Measurements from ENCODE around the gene TTC19. TPM values are rescaled to one million over a fixed set of nuclear protein-coding genes. Genes with fewer than 3 reads are reported as not detected.

Gene TTC19
- total RNA-seq, 2 experiments from 2014 or later, result 21.0 to 22.6 TPM

DNA sequence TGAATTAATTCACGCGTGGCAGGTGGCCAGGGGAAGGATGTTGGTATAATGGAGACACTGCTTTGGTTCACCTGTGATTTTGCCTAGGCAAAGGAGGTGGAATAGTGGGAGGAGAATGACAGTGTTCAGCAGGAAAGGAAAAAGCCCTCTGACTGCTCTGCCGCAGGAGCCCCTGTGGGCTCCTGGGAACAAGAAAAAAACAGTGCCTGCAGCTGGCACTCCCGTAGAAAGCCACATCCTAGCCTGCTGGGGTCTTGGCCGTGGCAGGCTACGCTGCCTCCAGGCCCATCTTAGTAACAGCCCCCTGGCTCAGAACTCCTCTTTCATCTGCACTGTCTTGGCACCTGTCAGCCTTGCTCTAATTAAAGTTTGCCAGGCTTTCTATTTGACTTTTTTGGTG, 34.1 kb upstream of the TTC19 start:
- ChIA-PET POLR2A (no interaction called here), CTCF (no interaction called here)
- Mint-ChIP-seq H3K36me3 (no peaks in the 10 kb centered on the region), H3K4me3 (no peak overlapping the region), H3K27me3 (peaks cover 32% of the 10 kb centered on the region), H3K4me1 (ENCODE audit: low read depth) (no peaks in the 10 kb centered on the region), H3K27ac (no peak overlapping the region), H3K9me3 (no peaks in the 10 kb centered on the region)
- no peak for DNase-seq
- intact Hi-C loops (cut with micrococcal nuclease), result no loop called here

DNA sequence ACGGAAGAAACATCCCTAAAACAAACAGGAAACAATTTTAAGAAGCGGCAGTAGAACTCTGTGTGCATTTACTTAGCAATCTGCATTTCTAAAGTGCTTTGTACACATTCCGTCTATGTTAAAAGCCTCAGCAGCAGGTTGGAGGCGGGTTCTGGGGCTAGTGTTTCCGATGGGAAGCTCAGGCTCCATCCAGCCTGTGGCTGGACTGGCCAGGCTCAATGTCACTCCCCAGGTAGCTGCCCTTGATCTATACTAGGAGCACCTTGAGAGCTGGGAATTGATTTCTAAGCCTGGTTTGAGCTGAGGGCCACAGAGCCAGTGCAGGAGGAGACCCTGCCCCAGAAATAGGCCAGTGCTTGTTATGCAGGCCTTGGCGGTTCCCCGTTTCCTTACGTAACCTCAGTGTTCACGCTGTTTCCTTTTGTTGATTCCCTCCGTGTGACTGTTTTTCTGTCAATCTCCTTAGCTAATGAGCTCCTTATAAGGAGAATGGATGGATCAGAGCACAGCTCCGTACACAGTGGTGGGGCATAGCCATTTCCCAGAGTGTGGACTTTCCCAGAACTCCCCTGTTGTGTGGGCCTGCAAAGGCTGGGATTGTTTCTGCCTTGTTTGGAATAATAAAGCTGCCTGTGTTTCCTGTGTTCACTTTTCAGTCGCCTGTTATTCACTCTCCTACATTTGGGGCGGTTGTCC, 33.3 kb upstream of the TTC19 start:
- CTCF ChIA-PET, result no interaction called here
- H3K27me3 Mint-ChIP-seq, result peaks cover 32% of the 10 kb centered on the region

DNA sequence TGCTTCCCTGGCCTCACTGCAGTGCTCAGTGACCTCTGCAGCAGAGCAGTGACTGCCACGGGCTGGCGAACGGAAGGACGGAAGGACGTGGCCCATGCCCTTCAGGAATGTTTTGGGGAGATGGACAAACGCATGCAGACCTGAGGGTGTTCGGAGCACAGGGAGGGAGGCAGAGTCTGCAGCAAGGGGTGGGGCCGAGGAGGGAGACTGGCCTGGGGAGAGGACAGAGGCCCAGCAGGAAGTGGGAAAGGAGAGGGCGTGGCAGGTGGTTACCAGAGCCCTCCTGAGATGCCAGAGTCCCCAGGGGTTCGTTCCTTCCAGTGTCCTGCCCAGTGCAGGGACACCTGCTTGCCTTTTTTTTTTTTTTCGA, 32.8 kb upstream of the TTC19 start:
- intact Hi-C loops (cut with micrococcal nuclease), result no loop called here
- CTCF ChIA-PET, result no interaction called here
- DNase-seq, result no peak
- H3K4me3 Mint-ChIP-seq, result no peak overlapping the region
- POLR2A ChIA-PET, result no interaction called here
- peaks cover 27% of the 10 kb centered on the region for H3K27me3 Mint-ChIP-seq
- H3K9me3 Mint-ChIP-seq, result no peaks in the 10 kb centered on the region
- H3K36me3 Mint-ChIP-seq, result no peaks in the 10 kb centered on the region
- no peaks in the 10 kb centered on the region for H3K4me1 Mint-ChIP-seq (ENCODE audit: low read depth)
- no peak overlapping the region for H3K27ac Mint-ChIP-seq

More for the DNA sequence above, 33.3 kb upstream of the TTC19 start:
- no peaks in the 10 kb centered on the region for H3K9me3 Mint-ChIP-seq
- POLR2A ChIA-PET, result no interaction called here
- intact Hi-C loops (cut with micrococcal nuclease), result no loop called here
- H3K36me3 Mint-ChIP-seq, result no peaks in the 10 kb centered on the region
- no peaks in the 10 kb centered on the region for H3K4me1 Mint-ChIP-seq (ENCODE audit: low read depth)
- H3K4me3 Mint-ChIP-seq, result no peak overlapping the region
- DNase-seq, result no peak
- H3K27ac Mint-ChIP-seq, result no peak overlapping the region

DNA sequence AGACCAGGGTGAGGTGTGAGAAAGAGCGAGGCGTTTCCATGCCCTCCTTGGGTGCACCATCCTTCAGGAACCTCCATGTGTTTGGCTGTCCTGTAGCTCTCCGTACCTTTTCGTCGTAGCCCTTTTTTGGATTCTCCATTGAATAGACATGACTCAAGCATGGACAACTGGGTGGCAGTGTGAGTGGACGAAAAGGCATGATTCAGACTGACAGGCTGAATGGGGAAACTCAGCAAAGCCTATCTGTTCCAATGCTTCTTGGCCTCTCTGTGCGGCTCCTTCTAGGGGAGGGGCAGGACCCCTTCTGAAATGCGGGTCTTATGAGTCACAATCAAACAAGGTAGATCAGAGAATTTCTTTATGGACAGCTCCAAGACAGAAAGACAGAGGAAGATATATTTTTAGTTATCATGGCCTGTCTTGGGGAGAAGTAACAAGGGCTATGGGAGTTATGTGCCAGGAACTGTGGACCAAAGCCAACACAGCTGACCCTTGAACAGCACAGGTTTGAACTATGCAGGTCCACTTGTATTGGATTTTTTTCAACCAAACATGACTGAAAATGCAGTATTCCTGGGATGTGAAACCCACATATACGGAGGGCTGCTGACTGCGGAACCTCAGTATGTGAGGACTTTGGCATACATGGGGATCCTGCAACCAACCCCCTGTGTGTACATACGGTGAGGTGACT, 31.8 kb upstream of the TTC19 start:
- Mint-ChIP-seq H3K36me3 (no peaks in the 10 kb centered on the region), H3K4me3 (no peak overlapping the region), H3K9me3 (no peaks in the 10 kb centered on the region), H3K27me3 (peaks cover 27% of the 10 kb centered on the region), H3K4me1 (ENCODE audit: low read depth) (no peaks in the 10 kb centered on the region), H3K27ac (no peak overlapping the region)
- intact Hi-C loops (cut with micrococcal nuclease), result no loop called here
- POLR2A ChIA-PET, result no interaction called here
- no peak for DNase-seq
- CTCF ChIA-PET, result no interaction called here

DNA sequence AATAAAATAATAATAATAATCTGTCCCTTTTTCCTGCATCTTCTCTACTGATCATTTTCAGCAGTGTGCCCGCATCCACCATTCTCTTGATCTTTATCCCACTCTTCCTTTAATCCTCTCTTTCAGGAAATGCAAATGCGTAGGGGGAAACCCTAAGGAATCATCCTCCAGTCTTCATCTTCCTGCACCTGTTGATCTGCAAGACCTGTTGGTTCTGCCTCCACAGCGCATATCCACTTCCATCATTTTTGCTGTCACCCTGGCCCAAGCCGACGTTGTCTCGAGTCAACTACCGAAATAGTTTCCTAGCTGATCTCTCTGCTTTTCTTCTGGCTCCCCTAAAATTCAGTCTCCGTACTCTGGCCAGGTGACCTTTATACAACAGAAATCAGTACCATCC, 30.2 kb upstream of the TTC19 start:
- CTCF ChIA-PET, result no interaction called here
- Mint-ChIP-seq H3K27me3 (peaks cover 25% of the 10 kb centered on the region), H3K4me1 (ENCODE audit: low read depth) (no peaks in the 10 kb centered on the region), H3K27ac (no peak overlapping the region), H3K4me3 (no peak overlapping the region), H3K9me3 (no peaks in the 10 kb centered on the region), H3K36me3 (no peaks in the 10 kb centered on the region)
- intact Hi-C loops (cut with micrococcal nuclease), result no loop called here
- no peak for DNase-seq
- POLR2A ChIA-PET, result no interaction called here

DNA sequence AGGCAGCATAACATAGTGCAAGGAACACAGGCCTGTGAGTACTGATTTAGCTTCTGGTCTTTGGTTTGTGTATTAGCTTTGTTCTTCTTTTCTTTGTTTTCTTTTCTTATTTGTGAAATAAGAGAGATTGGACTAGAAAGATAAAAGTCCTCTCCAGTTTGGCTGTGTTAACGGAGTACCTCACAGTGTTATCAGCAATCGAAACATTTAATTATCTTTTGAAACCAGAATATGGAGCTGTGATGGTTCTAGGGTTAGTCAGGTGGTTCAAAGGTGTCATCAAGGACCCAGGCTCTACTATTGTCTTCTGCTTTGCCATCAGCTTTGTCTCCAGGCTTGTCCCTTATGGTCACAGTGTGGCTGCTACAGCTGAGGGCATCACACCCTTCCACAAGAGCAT, 29.1 kb upstream of the TTC19 start:
- H3K27me3 Mint-ChIP-seq, result peaks cover 20% of the 10 kb centered on the region
- POLR2A ChIA-PET, result no interaction called here

DNA sequence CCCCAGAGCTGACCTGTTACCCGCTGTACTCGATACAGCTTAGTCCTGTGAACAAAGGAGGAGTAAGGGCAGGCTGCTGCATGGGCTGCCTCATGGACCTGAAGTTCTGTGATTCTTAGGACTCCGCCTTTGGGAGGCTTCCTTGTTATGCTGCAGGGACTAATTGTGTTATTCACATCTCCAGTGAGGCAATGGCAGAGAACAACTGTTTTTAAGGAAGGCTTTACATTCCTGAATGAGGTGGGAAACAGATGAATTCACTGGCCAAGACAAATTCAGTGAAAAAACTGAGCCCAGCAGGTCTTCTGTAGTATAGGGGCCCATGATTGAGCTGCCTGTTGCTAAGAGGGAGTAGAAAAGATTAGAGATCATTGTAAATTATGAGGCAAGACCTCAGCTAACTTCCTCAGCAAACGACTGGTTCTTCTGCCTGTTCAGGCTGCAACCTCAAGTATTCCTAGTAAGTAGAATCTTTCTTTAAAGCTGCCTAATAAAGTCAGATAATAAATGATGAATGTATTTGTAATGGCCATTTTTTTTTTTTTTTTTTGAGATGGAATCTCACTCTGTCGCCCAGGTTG, 28.4 kb upstream of the TTC19 start:
- ChIA-PET CTCF (no interaction called here), POLR2A (no interaction called here)
- Mint-ChIP-seq H3K9me3 (no peaks in the 10 kb centered on the region), H3K4me1 (ENCODE audit: low read depth) (no peaks in the 10 kb centered on the region), H3K27me3 (peaks cover 17% of the 10 kb centered on the region), H3K36me3 (peaks cover 4% of the 10 kb centered on the region), H3K4me3 (no peak overlapping the region), H3K27ac (no peak overlapping the region)
- DNase-seq, result no peak
- intact Hi-C loops (cut with micrococcal nuclease), result no loop called here

More for the DNA sequence above, 29.1 kb upstream of the TTC19 start:
- H3K9me3 Mint-ChIP-seq, result no peaks in the 10 kb centered on the region
- H3K27ac Mint-ChIP-seq, result no peak overlapping the region
- intact Hi-C loops (cut with micrococcal nuclease), result no loop called here
- no peak for DNase-seq
- CTCF ChIA-PET, result no interaction called here
- no peaks in the 10 kb centered on the region for H3K4me1 Mint-ChIP-seq (ENCODE audit: low read depth)
- peaks cover 2% of the 10 kb centered on the region for H3K36me3 Mint-ChIP-seq
- no peak overlapping the region for H3K4me3 Mint-ChIP-seq

DNA sequence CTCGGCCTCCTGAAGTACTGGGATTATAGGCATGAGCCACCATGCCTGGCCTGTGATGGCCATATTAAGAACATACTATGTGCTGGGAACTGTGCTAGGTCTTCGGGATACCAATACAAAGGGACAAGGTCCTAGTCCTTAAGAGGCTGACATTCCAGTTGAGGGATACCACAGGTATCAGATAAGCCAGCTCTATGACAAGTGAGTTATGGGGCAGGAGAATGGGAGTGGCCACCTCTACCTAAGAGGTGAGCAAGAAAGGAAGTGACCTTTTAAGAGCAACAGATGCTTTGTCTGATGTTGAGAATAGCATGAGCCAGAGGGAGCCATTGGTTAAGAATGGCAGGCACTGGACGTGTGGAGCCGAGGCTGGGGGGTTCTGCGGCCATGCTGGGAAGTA, 27.7 kb upstream of the TTC19 start:
- no peaks in the 10 kb centered on the region for H3K9me3 Mint-ChIP-seq
- ChIA-PET POLR2A (no interaction called here), CTCF (no interaction called here)
- H3K27ac Mint-ChIP-seq, result no peak overlapping the region
- H3K4me3 Mint-ChIP-seq, result no peak overlapping the region
- DNase-seq, result no peak
- peaks cover 15% of the 10 kb centered on the region for H3K27me3 Mint-ChIP-seq
- intact Hi-C loops (cut with micrococcal nuclease), result no loop called here
- H3K4me1 Mint-ChIP-seq (ENCODE audit: low read depth), result no peaks in the 10 kb centered on the region
- H3K36me3 Mint-ChIP-seq, result peaks cover 6% of the 10 kb centered on the region

DNA sequence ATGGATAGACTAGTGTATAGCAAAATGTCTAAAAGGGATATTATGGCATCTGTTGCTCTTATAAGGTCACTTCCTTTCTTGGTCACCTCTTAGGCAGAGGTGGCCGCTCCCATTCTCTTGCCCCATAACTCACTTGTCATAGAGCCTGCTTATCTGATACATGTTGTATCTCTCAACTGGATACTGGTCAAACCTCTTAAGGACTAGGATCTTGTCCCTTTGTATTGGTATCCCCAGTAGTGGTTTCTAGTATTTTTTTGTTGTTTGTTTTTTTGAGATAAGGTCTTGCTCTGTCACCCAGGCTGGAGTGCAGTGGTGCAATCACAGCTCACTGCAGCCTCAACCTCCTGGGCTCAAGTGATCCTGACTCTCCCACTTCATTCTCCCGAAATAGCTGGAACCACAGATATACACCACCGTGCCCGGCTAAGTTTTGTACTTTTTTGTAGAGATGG, 27.1 kb upstream of the TTC19 start:
- Mint-ChIP-seq H3K4me1 (ENCODE audit: low read depth) (no peaks in the 10 kb centered on the region), H3K27me3 (peaks cover 15% of the 10 kb centered on the region), H3K36me3 (peaks cover 10% of the 10 kb centered on the region), H3K27ac (no peak overlapping the region), H3K9me3 (no peaks in the 10 kb centered on the region), H3K4me3 (no peak overlapping the region)
- intact Hi-C loops (cut with micrococcal nuclease), result no loop called here
- no peak for DNase-seq
- ChIA-PET CTCF (interaction anchor here (0.7 kb wide), 1 partner anchor 101 kb away, joined by 3 read pairs; no protein-coding TSS in a partner anchor), POLR2A (no interaction called here)

DNA sequence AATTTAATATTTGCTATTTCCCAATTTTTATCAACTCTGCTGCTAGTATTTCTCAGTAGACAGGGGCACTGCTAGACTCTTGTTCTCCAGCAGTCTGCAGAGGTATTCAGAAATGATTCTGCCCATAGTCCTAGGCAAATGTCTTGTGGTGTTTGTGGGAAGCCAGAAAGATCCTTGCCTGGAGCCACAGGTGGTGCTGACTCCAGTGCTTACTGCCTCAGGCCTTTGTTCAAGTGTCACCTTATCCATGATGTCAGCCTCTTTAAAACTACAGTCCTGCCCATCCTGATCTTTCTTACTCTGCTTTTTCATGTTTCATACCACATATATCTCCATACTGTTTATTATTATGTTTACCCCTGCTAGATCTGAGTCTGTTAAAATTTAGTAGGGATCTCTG, 26.6 kb upstream of the TTC19 start:
- H3K36me3 Mint-ChIP-seq, result peaks cover 15% of the 10 kb centered on the region
- POLR2A ChIA-PET, result no interaction called here

DNA sequence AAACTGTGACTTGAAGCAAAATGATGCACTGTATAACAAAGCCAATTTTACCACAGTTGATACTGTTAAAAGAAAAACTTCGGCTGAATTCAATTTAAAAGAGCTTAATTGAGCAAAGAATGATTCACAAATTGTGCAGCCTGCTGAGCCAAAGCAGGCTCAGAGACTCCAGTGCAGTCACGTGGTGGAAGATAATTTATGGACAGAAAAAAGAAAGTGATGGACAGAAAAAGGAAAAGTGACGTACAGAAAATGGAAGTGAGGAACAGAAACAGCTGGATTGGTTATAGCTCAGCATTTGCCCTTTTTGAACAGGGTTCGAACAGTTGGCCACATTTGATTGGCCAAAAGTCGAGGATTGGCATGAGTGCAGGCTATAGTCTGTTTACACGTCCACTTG, 25.8 kb upstream of the TTC19 start:
- DNase-seq, result no peak
- no peaks in the 10 kb centered on the region for H3K4me1 Mint-ChIP-seq (ENCODE audit: low read depth)
- no peak overlapping the region for H3K4me3 Mint-ChIP-seq
- H3K36me3 Mint-ChIP-seq, result peaks cover 17% of the 10 kb centered on the region
- CTCF ChIA-PET, result no interaction called here
- intact Hi-C loops (cut with micrococcal nuclease), result no loop called here
- no peak overlapping the region for H3K27ac Mint-ChIP-seq
- H3K27me3 Mint-ChIP-seq, result peaks cover 9% of the 10 kb centered on the region
- POLR2A ChIA-PET, result interaction anchor here (1.2 kb wide), 1 partner anchor 15 kb away, joined by 3 read pairs; no protein-coding TSS in a partner anchor
- no peaks in the 10 kb centered on the region for H3K9me3 Mint-ChIP-seq

More for the DNA sequence above, 26.6 kb upstream of the TTC19 start:
- Mint-ChIP-seq H3K9me3 (no peaks in the 10 kb centered on the region), H3K27ac (no peak overlapping the region), H3K27me3 (peaks cover 12% of the 10 kb centered on the region), H3K4me1 (ENCODE audit: low read depth) (no peaks in the 10 kb centered on the region), H3K4me3 (no peak overlapping the region)
- no peak for DNase-seq
- CTCF ChIA-PET, result interaction anchor here (0.7 kb wide), 1 partner anchor 100 kb away, joined by 3 read pairs; no protein-coding TSS in a partner anchor
- intact Hi-C loops (cut with micrococcal nuclease), result no loop called here

DNA sequence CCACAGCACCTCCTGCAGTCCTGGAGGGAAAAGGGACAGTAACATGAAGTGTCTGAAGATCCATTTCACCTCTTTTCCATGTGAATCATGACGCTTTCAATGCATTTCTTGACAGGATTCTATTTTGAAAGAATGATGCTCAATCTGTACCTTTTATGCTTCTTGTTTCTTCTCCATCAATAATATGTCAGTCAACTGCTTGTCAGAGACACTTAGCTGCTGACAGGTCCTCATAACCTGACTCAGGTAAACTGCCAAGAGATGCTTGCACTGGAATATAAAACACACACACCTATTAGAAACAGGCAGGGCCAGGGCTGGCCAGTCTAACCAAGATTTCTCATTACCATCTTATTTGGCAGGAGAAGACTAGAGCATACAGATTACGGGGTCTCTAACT, 21.7 kb upstream of the TTC19 start:
- DNase-seq, result no peak
- intact Hi-C loops (cut with micrococcal nuclease), result no loop called here
- CTCF ChIA-PET, result no interaction called here
- H3K9me3 Mint-ChIP-seq, result no peaks in the 10 kb centered on the region
- POLR2A ChIA-PET, result no interaction called here
- no peak overlapping the region for H3K27ac Mint-ChIP-seq
- no peak overlapping the region for H3K4me3 Mint-ChIP-seq
- H3K27me3 Mint-ChIP-seq, result no peaks in the 10 kb centered on the region
- H3K4me1 Mint-ChIP-seq (ENCODE audit: low read depth), result peaks cover 19% of the 10 kb centered on the region
- H3K36me3 Mint-ChIP-seq, result peaks cover 35% of the 10 kb centered on the region

DNA sequence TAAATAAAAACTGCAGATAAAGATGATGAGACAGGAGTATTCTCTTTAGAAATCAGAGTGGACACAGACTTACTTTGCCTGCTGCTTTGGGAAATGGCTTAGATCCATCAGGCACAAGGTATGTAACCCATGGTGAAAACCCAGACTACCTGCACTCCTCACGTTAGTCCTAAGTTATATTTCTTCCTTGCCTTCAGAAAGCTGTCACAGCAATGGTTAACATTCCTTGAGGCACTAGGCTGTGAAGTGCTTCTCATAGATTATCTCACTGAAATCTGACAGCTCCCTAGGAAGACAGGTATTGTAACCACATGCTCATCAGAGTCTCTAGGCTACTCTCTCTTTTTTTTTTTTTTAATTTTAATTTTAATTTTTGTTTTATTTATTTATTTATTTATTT, 21.0 kb upstream of the TTC19 start:
- H3K36me3 Mint-ChIP-seq, result peaks cover 35% of the 10 kb centered on the region
- no peaks in the 10 kb centered on the region for H3K27me3 Mint-ChIP-seq
- no peaks in the 10 kb centered on the region for H3K9me3 Mint-ChIP-seq
- DNase-seq, result no peak
- H3K27ac Mint-ChIP-seq, result no peak overlapping the region
- no peak overlapping the region for H3K4me3 Mint-ChIP-seq
- ChIA-PET POLR2A (no interaction called here), CTCF (no interaction called here)
- intact Hi-C loops (cut with micrococcal nuclease), result no loop called here
- peaks cover 19% of the 10 kb centered on the region for H3K4me1 Mint-ChIP-seq (ENCODE audit: low read depth)

Data from activated CD4-positive, alpha-beta memory T cell treated with anti-CD3 and anti-CD28 coated beads for 36 hours (primary cell).